Uterine smooth muscle cell (primary cell): ENCODE results near the gene TMC6. TPM values are rescaled to one million over a fixed set of nuclear protein-coding genes. Genes with fewer than 3 reads are reported as not detected.

Source experiments
- total RNA-seq: library from RNA; depleted of rRNA; stranded (reverse); fragments of >200 nt; gene quantifications from 2 replicates; pipeline ENCODE4 v1.2.3, GENCODE V29; 2014

The TMC6 gene
- total RNA-seq = 0.11 and 0.25 TPM in 2 replicates

GRCh38 chr17:78128551-78129350 lies at the start of gene TMC6:
Gene TMC6 (minus strand): TSS chr17:78128755. CDS start chr17:78126832, 1,923 bp downstream.

DNA sequence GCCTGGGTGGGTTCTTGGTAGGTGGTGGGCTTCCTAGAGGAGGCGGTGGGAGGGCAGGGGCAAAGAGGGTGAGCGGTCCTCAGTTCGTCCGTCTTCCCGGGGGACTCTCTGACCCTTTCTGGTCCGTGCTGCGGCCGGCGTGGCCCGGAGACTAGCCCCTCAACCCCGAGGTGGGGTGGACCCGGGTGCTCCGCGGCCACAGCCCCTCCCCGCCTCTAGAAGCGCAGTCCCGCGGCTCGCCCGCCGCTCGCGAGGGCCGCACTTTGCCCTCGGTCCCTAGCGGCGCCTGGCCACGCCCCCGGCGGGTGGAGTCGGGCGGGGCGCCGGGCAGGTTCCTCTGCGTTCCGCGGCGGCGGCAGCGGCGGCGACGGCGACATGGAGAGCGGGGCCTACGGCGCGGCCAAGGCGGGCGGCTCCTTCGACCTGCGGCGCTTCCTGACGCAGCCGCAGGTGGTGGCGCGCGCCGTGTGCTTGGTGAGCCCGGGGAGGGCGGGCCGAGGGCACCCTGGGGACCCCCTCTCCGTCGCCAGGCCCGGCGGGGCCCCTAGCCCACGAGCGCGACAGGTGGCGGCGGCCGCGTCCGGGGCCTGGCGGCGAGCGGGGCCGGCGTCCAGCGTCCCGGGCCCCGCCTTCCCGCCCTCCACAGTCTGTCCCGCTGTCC lies 39.8 kb upstream of the TMC6 start, which contains the start of gene SYNGR2:
TSS of gene SYNGR2 (plus strand) at position 340 of the 661 bp plus-strand sequence. CDS start at position 376, 36 bp downstream.

GRCh38 chr17:78130437-78131101 lies 2.0 kb upstream of the TMC6 start, which contains the start of gene TMC8:
Gene TMC8 (plus strand): TSS chr17:78130771. CDS start chr17:78131589, 818 bp downstream.

Other genes with a start within 250 kb of the TMC6 start
- gene TNRC6C, start 170.1 kb downstream of the TMC6 start, total RNA-seq = 4.1 and 6.1 TPM in 2 replicates
- not detected in 2 replicates for gene TMC8, start 2.0 kb upstream of the TMC6 start, total RNA-seq
- gene C17orf99, start 17.6 kb upstream of the TMC6 start, total RNA-seq = not detected in 2 replicates
- 5.0 and 9.1 TPM in 2 replicates for gene SYNGR2, start 39.8 kb upstream of the TMC6 start, total RNA-seq
- gene TK1, start 58.3 kb upstream of the TMC6 start, total RNA-seq = 84.1 and 209 TPM in 2 replicates
- gene AFMID, start 58.6 kb upstream of the TMC6 start, total RNA-seq = 17.6 and 25.6 TPM in 2 replicates
- 41.4 and 109 TPM in 2 replicates for gene BIRC5, start 85.5 kb upstream of the TMC6 start, total RNA-seq
- gene TMEM235, start 102.9 kb upstream of the TMC6 start, total RNA-seq = not detected in 2 replicates
- gene SOCS3, start 231.3 kb upstream of the TMC6 start, total RNA-seq = 26.9 and 33.8 TPM in 2 replicates
- 37.2 and 41.1 TPM in 2 replicates for gene PGS1, start 249.9 kb upstream of the TMC6 start, total RNA-seq